HG03196 (cell line): ENCODE data around the gene CPA2.

ENCODE experiments used
- ATAC-seq: cut with Tn5 transposase; IDR thresholded peaks from one replicate; pipeline ENCODE4 v1.9.1; 2021; ENCODE audit not compliant: unreplicated experiment

CPA2 gene

GRCh38 chr7:130279286-130279685 lies 12.6 kb downstream of the CPA2 start:
- no peak for ATAC-seq

GRCh38 chr7:130279906-130280305 lies 13.2 kb downstream of the CPA2 start:
- ATAC-seq, result no peak

DNA sequence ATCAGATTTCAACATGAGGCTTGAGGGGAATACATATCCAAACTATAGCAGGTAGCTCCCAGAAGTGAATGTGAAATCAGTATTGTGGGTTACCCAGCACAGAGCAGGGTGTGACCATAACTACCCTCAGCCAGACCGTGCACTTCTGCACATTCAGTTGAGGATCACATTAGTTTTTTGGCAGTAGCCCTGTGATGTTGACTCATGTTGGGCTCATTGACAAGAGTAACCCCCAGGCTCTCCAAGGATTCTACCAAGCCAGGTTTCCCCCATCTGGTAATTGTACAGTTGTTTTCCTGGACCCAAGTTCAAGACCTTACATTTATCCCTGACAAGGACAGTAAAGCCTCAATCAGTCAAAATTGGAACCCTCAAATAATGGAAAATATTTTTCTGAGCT lies 14.6 kb downstream of the CPA2 start:
- ATAC-seq, result no peak

- ATAC-seq, result no peak
Observed at GRCh38 chr7:130286881-130287280, 20.2 kb downstream of the CPA2 start.

- ATAC-seq, result no peak
Observed at GRCh38 chr7:130288168-130288567, 21.5 kb downstream of the CPA2 start.

DNA sequence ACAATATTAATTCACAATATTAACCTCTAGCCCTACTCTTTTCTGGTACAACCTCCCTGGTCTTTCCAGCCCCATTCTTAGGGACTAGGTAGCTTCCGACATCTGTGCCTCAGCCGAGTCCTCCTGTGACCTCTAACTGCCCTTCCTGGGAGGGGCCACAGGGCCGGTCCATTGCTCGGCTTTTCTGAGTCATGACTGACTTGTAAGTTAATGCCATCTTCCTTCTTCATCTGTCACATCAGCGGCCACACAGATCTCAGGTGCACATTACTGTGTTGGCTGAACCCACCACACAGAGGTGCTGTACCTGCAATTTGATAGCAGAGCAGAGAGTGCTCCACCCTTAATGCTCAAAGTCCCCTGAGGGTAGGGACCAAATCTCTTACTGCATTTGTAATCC lies 22.2 kb downstream of the CPA2 start:
- ATAC-seq, result no peak

DNA sequence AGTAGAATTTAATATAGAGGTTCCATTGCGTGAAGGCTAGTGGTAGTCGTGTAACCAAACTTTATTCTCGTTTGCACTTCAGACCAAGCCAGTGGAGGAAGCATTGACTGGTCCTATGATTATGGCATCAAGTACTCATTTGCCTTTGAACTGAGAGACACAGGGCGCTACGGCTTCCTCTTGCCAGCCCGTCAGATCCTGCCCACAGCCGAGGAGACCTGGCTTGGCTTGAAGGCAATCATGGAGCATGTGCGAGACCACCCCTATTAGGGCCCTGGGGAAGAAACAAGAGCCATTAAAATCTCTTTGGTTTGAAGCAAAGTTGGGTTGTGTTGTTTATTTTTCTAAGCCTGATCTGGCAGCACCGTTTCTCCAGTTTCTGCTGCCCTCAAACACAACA lies 22.8 kb downstream of the CPA2 start:
- no peak for ATAC-seq

GRCh38 chr7:130290745-130291144 lies 24.1 kb downstream of the CPA2 start:
- no peak for ATAC-seq

DNA sequence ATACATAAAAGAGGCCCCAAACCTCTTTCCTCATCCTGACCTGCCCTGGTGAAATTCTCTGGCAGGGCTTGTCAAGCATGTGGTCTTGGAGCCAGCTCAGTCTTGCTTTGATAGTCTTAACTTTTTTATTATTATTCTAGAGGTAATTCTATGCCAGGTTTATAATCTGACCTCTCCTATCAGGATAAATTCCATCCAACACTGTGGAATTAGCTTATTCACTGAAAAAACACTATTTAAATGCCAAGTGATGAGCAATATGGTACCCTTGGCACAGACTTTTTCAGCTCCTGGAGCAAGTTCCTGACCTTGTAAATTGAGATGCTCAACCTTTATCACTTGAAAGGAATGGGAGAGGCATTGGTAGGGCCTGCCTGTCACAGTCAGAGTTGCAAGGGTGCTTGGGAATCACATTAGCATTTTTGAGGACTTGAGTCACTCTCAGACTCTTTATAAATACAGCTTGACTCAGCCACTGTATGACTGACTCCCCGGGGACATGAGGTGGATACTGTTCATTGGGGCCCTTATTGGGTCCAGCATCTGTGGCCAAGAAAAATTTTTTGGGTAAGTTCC lies 26.1 kb downstream of the CPA2 start, which contains the start of gene CPA4:
TSS of gene CPA4 (plus strand) at position 480 of the 576 bp plus-strand sequence. CDS start at position 500, 20 bp downstream.
- no peak for ATAC-seq

DNA sequence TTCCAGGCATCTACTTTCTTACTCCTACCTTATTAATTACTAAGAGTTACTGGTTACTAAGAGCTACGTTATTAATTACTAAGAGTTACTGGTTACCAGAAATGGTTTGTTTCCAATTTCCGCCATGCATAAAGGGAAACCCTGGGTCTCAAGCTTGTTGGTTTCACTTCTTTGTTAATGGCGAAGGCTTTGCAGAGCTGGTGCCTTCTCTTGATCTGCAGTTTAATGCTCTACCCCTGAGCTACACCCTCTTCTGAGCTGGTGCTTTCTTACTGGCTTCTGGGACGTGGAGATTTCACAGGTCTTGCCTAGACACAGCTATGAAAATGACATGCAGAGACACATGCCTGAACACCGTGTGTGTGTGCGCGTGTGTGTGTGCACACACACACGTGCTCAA lies 26.9 kb downstream of the CPA2 start:
- ATAC-seq, result no peak

DNA sequence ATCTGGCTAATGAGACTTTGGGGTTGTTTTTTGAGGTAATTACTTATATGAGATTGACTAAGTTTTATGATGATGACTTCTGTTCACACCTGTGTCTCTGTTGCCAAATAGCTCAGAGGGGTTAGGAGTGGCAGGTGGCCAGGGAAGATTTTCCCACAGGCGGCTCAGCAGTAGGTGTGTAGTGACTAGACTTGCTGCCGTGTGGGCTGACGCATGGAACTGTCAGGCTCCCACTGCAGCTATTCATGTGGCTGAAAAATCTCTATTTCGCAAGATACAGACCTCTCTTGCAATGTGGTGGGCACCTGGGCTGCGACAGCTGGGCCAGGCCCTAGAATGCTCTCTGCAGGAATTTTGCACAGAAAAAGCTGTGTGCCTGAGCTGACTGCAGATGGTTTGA lies 27.7 kb downstream of the CPA2 start:
- no peak for ATAC-seq

DNA sequence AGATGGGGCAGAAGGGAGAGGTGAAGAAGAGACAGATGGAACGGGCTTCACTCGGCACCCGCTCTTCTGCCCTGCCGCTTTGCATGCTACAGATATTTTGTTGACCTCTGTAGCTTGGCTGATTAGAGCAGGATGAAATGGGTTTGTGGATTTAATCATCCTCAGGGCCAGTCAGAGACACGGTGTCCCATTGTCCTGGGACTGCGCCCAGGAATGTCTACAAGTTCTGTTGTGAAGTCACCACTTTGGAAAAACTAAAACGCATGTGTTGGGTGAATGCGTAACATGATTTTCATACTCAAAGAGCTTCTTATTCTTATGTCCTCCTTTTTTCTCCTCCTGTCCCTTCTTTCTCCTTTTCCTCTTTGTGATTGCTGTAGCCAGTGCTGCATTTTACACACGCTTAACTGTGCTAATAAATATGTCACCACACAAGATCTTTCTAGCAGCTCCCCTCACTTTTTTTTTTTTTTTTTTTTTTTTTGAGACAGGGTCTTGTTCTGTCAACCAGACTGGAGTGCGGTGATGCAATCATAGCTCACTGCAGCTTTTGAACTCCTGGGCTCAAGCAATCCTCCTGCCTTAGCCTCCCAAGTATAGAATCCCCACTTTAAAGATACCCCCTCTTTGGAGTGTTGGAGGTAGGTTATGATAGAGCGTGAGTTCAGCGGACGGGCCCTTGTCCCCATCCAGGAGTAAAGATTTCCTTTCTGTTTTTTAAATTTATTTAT lies 29.7 kb downstream of the CPA2 start:
- no peak for ATAC-seq

DNA sequence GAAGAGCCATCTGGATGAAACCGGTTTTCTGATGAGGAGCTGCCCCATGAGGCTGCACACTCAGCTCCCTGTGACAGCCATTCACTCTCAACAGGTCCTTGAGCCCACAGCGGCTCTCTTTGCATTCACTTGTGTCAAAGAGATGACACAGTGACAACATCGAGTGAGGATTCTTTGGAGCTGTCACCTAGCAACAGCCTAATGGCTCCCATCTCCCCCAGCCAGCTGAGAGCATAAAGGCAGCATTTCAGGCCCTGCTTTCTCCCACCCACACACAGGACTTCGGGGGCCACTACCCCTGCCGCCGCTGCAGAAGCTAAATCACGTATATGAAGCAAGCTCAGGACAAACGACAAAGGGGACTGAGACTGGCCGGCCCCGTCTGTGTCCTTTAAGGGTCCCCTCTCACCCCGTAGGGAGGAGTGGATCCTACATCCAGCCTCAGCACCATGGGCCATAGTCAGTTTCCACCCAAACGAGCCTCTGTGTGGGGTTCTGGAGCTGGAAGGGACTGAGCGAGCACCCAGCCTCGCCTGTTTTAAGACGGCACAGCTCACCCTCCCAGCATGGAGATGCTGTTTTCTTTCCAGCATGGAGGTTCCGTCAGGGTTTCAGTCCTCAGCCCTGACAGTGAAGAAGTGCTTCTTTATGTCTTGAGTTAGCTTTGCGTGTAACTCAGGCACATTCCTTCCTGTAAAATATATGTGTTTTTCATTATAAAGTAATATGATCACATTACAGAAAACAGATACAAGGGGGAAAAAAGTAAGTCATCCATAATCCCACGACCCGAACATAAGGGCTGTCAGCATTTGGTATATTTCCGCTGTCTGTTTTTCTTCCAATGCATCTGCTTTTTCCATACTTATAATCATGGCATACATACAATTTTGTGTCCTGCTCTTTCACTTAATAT lies 31.2 kb downstream of the CPA2 start:
- ATAC-seq, result no peak

- no peak for ATAC-seq
Observed at GRCh38 chr7:130298544-130299326, 32.1 kb downstream of the CPA2 start.

DNA sequence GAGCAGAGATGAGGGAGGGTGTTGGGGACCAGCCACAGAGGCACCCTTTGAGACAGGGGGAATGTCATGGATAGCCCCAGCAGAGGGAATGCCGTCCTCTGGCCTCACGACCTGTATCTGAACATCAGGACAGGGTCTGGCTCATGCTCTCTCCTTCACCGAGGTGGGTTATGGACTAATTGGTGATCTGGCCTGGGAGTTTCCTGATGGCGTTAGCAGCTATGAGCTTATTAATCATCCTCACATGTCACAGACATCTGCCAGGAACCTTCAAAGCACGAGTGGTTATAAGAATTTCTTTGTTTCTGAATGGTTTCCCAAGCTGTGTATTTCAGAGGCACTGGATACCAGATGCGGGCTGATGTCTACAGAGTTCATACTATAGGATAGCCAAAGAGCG lies 33.2 kb downstream of the CPA2 start:
- ATAC-seq, result no peak

DNA sequence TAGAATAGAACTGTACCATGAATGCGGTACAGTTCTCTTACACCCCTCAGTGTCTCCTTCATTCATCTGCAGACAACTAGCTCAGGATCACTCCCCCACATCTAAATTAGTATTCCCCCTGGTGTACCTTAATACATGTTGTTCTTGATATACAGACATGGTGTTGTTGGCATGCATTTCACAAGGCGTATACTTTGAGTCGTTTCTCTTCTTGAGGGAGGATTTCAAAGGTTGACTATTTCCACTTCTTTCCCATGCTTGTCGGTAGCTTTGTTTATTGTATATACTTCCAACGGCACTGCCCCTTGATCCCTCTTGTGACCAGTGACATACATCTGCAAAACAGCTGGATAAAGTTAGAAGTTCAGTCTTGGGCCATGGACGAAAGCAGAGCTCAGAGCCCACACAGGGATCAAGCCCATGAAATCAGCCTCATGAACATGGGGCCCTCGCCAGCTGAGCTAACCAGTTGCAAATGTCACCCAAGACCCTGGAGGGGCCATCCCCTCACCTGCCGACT lies 34.9 kb downstream of the CPA2 start:
- ATAC-seq, result no peak

DNA sequence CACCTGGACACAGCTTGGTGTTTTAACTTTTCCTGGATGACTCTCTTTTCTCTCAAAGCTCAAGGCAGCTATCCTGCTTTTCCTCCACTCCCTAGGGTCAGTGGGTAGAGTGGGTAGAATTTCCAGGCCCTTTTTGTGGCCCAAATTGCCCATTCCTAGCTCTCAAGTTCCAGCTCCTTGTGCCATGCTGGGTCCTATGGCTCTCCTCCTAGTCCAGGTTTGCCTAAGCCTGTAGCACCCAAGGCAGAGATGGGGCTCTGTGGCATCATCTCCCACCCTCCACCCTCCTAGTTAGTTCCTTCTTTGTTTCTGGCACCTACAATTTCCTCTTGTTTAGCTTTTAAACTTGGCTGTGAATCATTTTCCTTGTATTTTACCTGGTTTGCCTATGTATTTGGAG lies 36.0 kb downstream of the CPA2 start:
- ATAC-seq, result no peak

- no peak for ATAC-seq
Observed at GRCh38 chr7:130303127-130303526, 36.5 kb downstream of the CPA2 start.

DNA sequence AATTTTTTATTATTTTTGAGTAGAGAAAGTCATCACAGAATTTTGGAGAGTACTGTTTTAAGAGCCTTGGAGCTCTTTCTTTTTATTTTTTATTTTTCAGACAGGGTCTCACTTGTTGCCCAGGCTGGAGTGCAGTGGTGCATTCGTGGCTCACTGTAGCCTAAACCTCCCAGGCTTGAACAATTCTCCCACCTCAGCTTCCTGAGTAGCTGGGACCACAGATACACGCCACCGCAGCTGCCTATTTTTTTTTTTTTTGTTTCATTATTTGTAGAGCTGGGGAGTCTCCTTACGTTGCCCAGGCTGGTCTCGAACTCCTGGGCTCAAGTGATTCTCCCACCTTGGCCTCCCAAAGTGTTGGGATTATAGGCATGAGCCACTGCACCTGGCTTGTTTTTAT lies 36.9 kb downstream of the CPA2 start:
- ATAC-seq, result no peak

GRCh38 chr7:130303982-130304381 lies 37.3 kb downstream of the CPA2 start:
- no peak for ATAC-seq

- no peak for ATAC-seq
Observed at GRCh38 chr7:130304878-130305277, 38.2 kb downstream of the CPA2 start.
